Astrocyte (in vitro differentiated cells and primary cell): ENCODE measurements around the gene RAB21. TPM values are rescaled to one million over a fixed set of nuclear protein-coding genes. Genes with fewer than 3 reads are reported as not detected.

Experiments
- DNase-seq: peaks from one replicate; pipeline ENCODE4 v3.0.0-alpha.2; 2010; ENCODE audit warnings: low read depth
- FAIRE-seq: peaks from 2 replicates; lab custom pipeline; 2011; peaks lifted over from hg19 to GRCh38; lab: Jason Lieb, UNC
- H2AFZ ChIP-seq: 2 replicates; pipeline ENCODE4 v1.6.0; 2012; ENCODE audit warnings: low read depth, low read length, inconsistent platforms
- H3K27ac ChIP-seq: 2 replicates; pipeline ENCODE4 v1.5.1; 2011; ENCODE audit warnings: low read depth, low read length, inconsistent platforms
- H3K27me3 ChIP-seq: 2 replicates; pipeline ENCODE4 v1.6.0; 2011; ENCODE audit warnings: low read length, inconsistent platforms; ENCODE audit not compliant: insufficient read depth
- H3K36me3 ChIP-seq: 2 replicates; pipeline ENCODE4 v1.5.1; 2011; ENCODE audit warnings: low read length, inconsistent platforms; ENCODE audit not compliant: insufficient read depth
- H3K4me1 ChIP-seq: 2 replicates; pipeline ENCODE4 v1.5.1; 2011; ENCODE audit warnings: low read length, inconsistent platforms; ENCODE audit not compliant: insufficient read depth
- H3K4me2 ChIP-seq: 2 replicates; pipeline ENCODE4 v1.6.0; 2012; ENCODE audit warnings: low read length, inconsistent platforms
- H3K4me3 ChIP-seq: 2 replicates; pipeline ENCODE4 v1.5.1; 2011; ENCODE audit warnings: low read depth, mild to moderate bottlenecking, low read length, inconsistent platforms; ENCODE audit not compliant: insufficient read depth
- H3K79me2 ChIP-seq: 2 replicates; pipeline ENCODE4 v1.6.0; 2012; ENCODE audit warnings: mild to moderate bottlenecking, low read length, inconsistent platforms; ENCODE audit not compliant: insufficient read depth
- H3K9ac ChIP-seq: 2 replicates; pipeline ENCODE4 v1.6.0; 2012; ENCODE audit warnings: mild to moderate bottlenecking, low read length, inconsistent platforms
- H3K9me3 ChIP-seq: 2 replicates; pipeline ENCODE4 v1.5.1; 2012; ENCODE audit warnings: low read depth, mild to moderate bottlenecking, low read length, inconsistent platforms; ENCODE audit not compliant: insufficient read depth
- H4K20me1 ChIP-seq: 2 replicates; pipeline ENCODE4 v1.6.0; 2012; ENCODE audit warnings: low read length, inconsistent platforms; ENCODE audit not compliant: insufficient read depth
- H3K27ac Mint-ChIP-seq: one replicate; pipeline ENCODE4 v1.8.0; 2021; ENCODE audit warnings: mild to moderate bottlenecking, mixed read lengths; ENCODE audit not compliant: unreplicated experiment
- H3K27me3 Mint-ChIP-seq: one replicate; pipeline ENCODE4 v1.8.0; 2021; ENCODE audit warnings: low read depth, mixed read lengths; ENCODE audit not compliant: unreplicated experiment
- H3K36me3 Mint-ChIP-seq: one replicate; pipeline ENCODE4 v1.8.0; 2021; ENCODE audit warnings: low read depth, mixed read lengths; ENCODE audit not compliant: unreplicated experiment
- H3K4me1 Mint-ChIP-seq: one replicate; pipeline ENCODE4 v1.8.0; 2021; ENCODE audit warnings: low read depth, mixed read lengths; ENCODE audit not compliant: unreplicated experiment
- H3K4me3 Mint-ChIP-seq: one replicate; pipeline ENCODE4 v1.8.0; 2021; ENCODE audit warnings: mild to moderate bottlenecking, moderate library complexity, mixed read lengths; ENCODE audit not compliant: unreplicated experiment
- H3K9me3 Mint-ChIP-seq: one replicate; pipeline ENCODE4 v1.8.0; 2021; ENCODE audit warnings: mild to moderate bottlenecking, mixed read lengths; ENCODE audit not compliant: unreplicated experiment
- CTCF ChIP-seq: IDR thresholded peaks from 2 replicates; pipeline ENCODE4 v1.5.1; 2011; ENCODE audit warnings: low read depth, mild to moderate bottlenecking, inconsistent platforms, low read length, moderate library complexity; ENCODE audit not compliant: insufficient read depth
- EZH2 ChIP-seq: IDR thresholded peaks from 2 replicates; pipeline ENCODE4 v1.6.1; 2012; ENCODE audit warnings: mild to moderate bottlenecking, low read length, inconsistent platforms; ENCODE audit not compliant: insufficient read depth
- total RNA-seq: library from RNA; stranded (reverse); gene quantifications from 2 replicates; pipeline ENCODE4 v1.2.1, GENCODE V29; 2021

Gene RAB21
- total RNA-seq, 1 donor from 2014 or later = 88.5 TPM

- H3K9me3 ChIP-seq = no peaks in the 10 kb centered on the region
- H3K27me3 ChIP-seq = no peaks in the 10 kb centered on the region
- peaks cover 14% of the 10 kb centered on the region for H4K20me1 ChIP-seq
- H3K27me3 Mint-ChIP-seq = peaks cover 3% of the 10 kb centered on the region
- peak overlapping the region; percentile 95 for H3K4me3 Mint-ChIP-seq
- TF ChIP-seq CTCF = no peak
- no peak for TF ChIP-seq EZH2
- FAIRE-seq = no peak
- no peaks in the 10 kb centered on the region for H3K36me3 Mint-ChIP-seq
- H3K4me1 ChIP-seq = peaks cover 9% of the 10 kb centered on the region
- peaks cover 36% of the 10 kb centered on the region for H3K79me2 ChIP-seq
- H3K4me3 ChIP-seq = peak overlapping the region; percentile 89
- no peaks in the 10 kb centered on the region for H3K9me3 Mint-ChIP-seq
- peak overlapping the region; percentile 95 for H3K27ac ChIP-seq
- H3K27ac Mint-ChIP-seq = peak overlapping the region; percentile 96
- peak overlapping the region; percentile 88 for H3K4me2 ChIP-seq
- DNase-seq = no peak
- no peaks in the 10 kb centered on the region for H3K36me3 ChIP-seq
- H2AFZ ChIP-seq = peak overlapping the region; percentile 96
- peaks cover 4% of the 10 kb centered on the region for H3K4me1 Mint-ChIP-seq
- no peak overlapping the region for H3K9ac ChIP-seq
Observed at GRCh38 chr12:71838676-71839075, 84.0 kb downstream of the RAB21 start.

- Histone ChIP-seq H3K36me3 (no peaks in the 10 kb centered on the region), H3K4me2 (peak overlapping the region; percentile 88), H3K9me3 (no peaks in the 10 kb centered on the region), H3K4me3 (peak overlapping the region; percentile 89), H3K9ac (peak overlapping the region; percentile 95), H3K4me1 (peaks cover 9% of the 10 kb centered on the region), H3K27ac (peak overlapping the region; percentile 95), H3K27me3 (no peaks in the 10 kb centered on the region), H3K79me2 (peaks cover 52% of the 10 kb centered on the region), H4K20me1 (peaks cover 31% of the 10 kb centered on the region), H2AFZ (peak overlapping the region; percentile 96)
- FAIRE-seq (no peak), DNase-seq (peak; percentile 74)
- H3K36me3 Mint-ChIP-seq = no peaks in the 10 kb centered on the region
- peak overlapping the region; percentile 95 for H3K4me3 Mint-ChIP-seq
- no peaks in the 10 kb centered on the region for H3K9me3 Mint-ChIP-seq
- no peaks in the 10 kb centered on the region for H3K27me3 Mint-ChIP-seq
- no peak for TF ChIP-seq CTCF
- no peak for TF ChIP-seq EZH2
- peak overlapping the region; percentile 96 for H3K27ac Mint-ChIP-seq
- H3K4me1 Mint-ChIP-seq = peaks cover 4% of the 10 kb centered on the region
Observed at GRCh38 chr12:71840231-71840847, 85.7 kb downstream of the RAB21 start.

- no peak overlapping the region for H3K9ac ChIP-seq
- Mint-ChIP-seq H3K27ac (no peak overlapping the region), H3K27me3 (no peaks in the 10 kb centered on the region), H3K9me3 (no peaks in the 10 kb centered on the region), H3K4me1 (peaks cover 11% of the 10 kb centered on the region), H3K4me3 (no peak overlapping the region), H3K36me3 (peaks cover 4% of the 10 kb centered on the region)
- H3K4me1 ChIP-seq = no peaks in the 10 kb centered on the region
- DNase-seq = peak; percentile 6
- no peak overlapping the region for H3K27ac ChIP-seq
- no peaks in the 10 kb centered on the region for H3K36me3 ChIP-seq
- peaks cover 43% of the 10 kb centered on the region for H4K20me1 ChIP-seq
- TF ChIP-seq EZH2 = no peak
- peak; percentile 74 for TF ChIP-seq CTCF
- no peaks in the 10 kb centered on the region for H3K27me3 ChIP-seq
- H3K4me3 ChIP-seq = no peak overlapping the region
- no peak overlapping the region for H3K4me2 ChIP-seq
- FAIRE-seq = no peak
- peaks cover 93% of the 10 kb centered on the region for H3K79me2 ChIP-seq
- no peaks in the 10 kb centered on the region for H3K9me3 ChIP-seq
- no peak overlapping the region for H2AFZ ChIP-seq
Observed at GRCh38 chr12:71846322-71846940, 91.8 kb downstream of the RAB21 start.
